GF-D8 (cell line): ENCODE results near the gene NCKAP5.
"Not testable (repeated sequence)": the region's sequence is repeated elsewhere in the genome, so short reads cannot be mapped to it uniquely, and the experiment has no call there.

Experiments used
- DNase-seq: peaks from one replicate; lab custom pipeline; 2025; lab: John Stamatoyannopoulos, UW

NCKAP5 gene

DNA sequence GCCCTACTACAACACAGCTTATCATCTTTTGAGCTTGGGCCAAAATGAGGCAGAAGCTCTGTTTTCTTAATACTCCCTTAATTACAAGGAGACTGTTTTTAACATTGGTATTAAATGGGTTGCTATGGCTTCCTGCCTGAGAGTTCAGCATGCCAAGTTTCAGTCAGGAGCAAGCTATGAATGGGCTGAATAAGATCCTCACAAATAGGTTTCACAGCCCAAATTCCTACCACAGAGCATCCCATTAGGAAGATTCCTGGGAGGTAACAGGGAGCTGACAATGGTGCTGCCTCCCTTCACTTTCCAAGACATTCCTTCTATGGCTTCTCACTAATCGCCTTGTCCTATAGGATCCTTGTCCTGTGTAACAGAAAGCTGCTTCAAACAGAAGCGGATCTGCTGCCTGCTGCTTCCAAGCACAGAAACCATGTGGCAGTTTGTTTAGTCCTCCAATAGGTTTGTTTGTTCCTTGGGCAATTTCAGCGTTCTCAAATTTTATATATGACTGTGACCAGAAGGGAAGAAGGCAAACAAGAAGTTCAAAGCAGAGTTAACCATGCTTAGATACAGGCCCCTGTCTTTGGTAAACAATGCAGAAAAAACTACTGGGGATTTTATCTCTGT is 70.9 kb downstream of the NCKAP5 start:
- DNase-seq: no peak

DNA sequence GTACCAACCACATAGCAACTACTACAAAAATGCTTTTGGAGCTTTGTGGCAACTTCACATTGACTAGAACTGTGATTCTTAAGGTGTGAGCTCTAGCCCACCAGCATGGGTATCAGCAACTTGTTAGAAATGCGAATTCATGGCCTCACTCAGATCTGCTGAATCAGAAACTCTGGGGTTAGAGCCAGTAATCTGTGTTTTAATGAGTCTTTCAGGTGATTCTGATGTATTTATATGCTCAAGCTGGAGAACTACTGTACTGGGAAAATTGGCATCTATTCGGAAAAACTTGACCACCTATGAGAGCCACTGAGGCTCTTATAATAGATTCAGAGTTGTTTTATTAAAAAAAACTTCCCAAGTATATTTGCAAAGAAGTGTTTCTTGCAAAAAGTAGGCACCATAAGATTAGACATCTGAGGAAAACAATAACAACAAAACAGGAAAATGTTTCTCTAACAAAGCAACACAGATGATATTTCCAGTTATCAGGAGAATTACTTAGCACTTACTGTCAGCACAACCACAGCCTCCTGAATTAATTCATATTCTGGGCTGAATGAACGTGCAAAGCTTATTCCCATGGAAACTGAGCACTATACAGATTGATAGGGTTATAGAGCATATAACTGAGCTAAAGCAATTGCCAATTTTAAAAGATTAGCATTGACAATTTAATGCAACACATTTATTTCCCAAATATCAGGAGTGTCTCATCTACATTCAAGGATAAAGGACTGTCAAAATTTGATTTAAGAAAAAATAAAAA is 71.6 kb downstream of the NCKAP5 start:
- DNase-seq: no peak

DNA sequence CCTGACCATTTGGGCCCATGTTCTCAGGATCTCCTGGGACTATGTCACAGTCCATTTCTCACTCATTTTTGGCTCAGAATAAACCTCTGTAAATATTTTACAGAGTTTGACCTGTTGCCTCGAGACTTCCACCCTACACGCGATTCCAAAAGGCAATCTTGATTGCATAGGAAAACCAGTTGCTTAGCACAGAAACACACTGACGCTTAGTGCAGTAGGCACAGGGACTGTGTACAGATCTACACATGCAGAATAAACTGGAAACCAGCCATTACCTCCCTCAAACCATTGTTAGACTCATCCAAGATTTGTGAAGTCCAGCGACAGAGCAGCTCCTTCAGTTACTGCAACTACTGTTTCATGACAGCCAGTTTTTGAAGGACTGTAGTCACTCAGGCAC is 73.0 kb downstream of the NCKAP5 start:
- no peak for DNase-seq

DNA sequence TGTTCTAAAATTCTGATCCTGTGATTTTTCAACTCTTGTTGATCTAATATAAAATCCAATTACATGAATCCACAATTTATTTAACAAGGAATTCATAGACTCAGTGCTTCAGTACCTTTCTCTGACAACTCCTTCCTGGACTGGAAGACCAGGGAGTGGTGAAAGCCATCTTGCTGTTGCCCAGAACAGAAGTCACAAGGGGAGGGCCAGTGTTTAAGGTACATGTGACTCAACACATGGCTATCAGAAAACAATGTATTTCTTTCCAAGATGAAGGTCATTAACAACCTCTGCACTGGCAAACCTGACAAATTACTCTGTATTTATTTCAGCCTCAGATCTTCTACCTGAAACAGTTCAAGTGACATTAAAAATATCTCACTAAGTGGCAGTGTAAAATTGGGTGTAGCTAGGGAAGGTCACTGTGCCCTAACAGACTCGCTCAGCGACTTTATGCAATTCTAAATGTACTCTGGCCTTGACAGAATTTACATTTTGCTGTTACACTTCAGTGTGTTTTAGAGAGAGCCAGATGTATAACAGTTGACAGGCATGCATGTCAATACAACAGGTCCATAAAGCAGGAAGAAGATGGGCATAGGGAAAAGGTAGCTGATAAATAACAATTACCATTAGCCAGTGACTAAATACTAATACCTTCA is 75.4 kb downstream of the NCKAP5 start:
- no peak for DNase-seq

DNA sequence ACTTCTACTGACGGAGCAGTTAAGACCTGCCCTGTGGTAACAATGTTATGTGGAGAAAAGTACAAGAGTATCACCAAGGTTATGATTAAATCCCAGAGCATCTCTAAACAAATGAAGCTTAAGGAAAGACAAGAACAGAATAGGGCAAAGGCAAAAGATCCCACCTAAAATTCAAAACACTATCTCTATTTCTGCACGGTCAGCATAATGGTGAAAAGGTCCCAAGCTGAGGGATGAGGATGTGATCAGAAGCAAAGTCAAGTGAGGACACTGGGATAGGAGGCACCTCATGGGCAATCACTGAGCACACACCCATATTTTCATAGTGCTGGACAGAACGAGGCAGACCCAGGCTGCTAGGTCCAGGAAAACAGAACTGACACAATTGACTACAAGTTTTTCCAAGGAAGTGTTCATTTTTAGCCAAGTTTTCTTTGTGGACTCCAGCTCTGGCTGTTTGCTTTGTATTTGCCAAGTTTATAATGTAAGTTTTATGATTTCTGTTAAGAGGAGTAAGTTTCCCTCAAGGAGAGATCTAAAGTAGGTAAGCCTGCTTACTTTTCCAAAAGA is 77.8 kb downstream of the NCKAP5 start:
- no peak for DNase-seq

DNA sequence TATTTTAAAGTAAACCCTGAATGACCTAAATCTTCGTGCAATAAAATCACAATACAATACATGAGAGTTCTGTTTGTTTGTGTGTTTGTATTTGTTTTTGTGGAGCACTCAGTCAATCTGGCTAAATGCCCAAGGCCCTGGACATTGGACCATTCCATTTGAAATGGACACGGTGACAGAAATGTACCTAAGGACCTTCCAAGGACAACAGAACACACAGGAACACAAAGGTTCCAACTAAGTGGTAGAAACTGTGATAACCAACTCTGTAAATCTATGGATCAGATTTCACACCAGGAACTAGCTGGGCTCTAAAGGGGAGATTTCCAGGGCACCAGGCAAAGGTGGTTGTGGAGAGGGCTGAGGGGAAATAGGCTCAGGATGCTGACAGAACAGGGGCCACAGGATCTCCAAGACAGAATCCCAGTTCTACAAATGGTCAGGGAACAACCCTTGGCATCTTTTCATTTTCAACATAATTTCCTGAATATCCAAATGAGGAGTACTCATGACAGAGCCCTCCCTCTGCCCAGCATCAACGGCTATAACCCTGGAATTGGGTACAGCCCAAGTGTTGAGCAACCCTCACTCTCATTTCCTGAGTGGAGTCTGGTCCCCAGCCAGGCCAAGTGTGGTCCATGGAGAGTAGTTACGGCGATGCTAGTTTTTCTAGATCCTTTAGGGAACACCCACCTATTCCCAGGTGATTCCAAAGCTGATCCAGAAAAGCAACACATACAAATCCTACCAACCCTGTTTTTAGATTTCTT is 78.4 kb downstream of the NCKAP5 start:
- no peak for DNase-seq

DNA sequence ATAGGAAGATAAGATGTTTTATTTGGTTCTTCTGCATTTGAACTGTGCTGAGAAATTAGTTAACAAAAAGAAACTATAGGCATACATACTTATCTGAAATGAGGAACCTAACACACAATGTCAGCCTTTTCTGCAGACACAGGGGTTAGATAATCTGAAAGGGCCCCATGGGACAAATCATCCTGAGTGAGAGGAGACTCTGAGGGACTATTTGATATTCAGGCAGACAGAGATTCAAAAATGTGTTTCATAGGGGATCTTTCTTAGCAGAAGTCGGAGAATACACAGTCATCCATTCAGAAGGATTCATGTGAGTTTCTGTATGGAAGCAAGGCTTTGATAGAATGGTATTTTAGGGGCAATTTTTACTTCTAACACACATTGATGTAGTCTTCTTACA is 79.1 kb downstream of the NCKAP5 start:
- DNase-seq: no peak

DNA sequence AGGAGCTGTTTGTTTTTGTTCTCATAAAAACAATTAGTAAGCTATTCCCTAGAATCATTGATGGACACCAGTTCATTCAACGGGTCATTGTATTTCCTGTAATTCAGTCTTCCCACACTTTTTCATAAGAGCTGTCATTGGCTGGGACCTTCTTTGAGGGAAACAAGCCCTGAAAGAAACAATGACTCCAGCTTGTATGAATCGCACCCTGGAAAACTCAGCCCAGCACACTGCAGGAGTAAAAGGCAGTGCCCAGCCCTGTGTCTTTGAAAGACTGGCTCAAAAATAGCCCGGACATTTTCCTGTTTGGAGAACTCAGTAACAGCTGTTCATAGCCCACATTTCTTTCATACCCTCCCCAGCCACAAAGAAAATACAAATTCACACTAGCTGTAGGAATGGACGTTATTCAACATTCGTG is 81.5 kb downstream of the NCKAP5 start:
- no peak for DNase-seq

DNA sequence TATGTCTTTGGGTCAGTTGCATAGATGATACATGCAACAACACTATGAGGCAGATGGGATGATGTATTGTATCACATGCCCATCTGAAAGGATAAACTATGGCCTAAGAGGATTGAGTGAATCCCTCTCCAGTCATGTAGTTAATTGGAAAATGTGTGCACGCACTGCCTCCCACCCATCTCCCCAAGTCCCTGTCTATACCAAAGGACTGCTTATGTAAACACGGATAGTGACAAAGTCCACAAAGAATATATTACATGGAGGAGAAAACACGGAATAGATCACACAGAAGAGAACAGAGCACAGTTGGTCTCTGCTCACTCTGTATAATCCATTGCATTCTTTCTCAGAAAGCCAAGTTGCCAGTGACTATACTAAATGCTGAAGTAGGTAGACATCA is 82.4 kb downstream of the NCKAP5 start:
- no peak for DNase-seq

DNA sequence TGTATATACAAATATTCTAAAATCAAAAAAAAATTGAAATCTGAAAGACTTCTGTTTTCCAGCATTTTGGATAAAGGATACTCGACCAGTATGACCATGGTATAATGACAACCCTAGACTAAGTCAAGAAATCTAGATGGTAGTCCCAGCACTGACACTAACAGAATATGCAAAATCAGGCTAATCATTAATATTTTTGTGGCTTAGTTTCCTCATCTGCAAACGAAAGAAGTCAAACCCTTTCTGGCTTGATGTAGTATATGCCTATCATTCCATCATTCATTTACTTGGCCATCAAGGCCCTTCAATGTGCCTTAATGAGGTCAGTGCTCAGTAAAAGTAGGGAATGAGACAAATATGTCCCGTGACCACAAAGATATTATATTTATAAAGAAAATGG is 83.5 kb downstream of the NCKAP5 start:
- no peak for DNase-seq

DNA sequence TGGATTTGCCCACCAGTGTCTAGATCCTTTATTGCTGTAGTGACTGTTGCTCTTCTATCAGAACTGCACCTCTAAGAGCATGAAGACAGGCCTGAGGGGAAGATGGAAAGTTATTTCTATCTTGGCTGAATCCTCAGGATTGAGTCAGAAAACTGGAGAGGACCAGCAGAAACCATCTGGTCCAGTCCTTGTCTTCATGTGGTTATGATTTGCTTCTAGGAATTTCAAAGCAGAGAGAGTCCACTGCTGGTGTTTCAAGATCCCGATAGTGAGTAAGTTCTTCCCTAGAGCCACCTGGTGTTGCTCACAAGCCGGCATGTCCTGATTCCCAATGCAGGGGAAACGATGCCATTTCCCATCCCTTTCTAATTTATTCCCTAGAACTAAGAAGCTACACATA is 84.2 kb downstream of the NCKAP5 start:
- DNase-seq: no peak

DNA sequence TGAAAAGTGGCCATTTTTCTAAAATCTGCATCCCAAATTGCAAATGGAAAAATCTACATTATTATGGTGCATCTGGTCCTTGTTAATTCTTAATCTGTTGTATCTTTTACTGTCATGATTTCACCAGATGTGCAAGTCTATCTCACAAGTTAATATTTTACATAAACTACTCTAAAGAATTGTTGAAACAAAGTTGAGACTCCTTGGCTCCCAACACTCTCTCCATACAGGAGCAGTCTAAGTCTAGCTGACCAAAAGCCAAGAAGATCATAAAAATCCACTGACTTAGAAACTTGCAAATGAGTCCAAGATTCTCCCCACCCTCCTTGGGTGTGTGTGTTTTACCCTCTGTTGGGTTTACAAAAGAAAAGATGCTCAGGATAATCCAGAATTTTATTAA is 85.1 kb downstream of the NCKAP5 start:
- no peak for DNase-seq

DNA sequence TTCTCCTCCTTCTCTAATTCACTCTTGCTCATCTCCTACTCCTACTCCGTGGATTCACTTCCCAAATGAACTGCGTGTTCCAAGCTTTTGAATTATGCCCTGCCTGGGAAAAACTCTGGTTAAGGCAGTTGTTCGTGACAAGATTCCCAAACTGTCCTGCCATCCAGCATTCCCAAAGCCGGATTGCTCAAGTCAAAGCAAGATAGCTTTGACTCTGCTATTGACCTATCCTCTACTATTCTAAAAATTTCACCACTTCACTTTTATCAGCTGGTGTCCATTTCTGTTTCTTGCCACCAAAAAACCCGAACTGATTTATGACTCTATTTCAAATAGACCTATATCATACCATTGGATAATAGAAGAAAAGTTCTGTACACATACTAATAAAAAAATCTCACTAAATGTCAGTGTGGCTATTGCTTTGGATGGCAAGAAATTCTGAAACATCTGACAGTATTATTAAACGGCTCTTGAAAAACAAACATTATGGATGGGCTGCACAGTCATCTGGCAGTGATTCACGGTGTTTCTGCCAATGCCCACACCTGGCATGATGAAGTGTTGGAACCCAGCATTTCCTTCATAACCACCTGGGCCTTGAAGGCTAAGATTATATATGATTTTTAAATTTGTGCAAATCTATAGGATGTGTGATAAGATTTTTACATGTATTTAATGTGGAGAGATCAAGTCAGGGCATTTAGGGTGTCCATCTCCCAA is 87.4 kb downstream of the NCKAP5 start:
- DNase-seq: no peak

DNA sequence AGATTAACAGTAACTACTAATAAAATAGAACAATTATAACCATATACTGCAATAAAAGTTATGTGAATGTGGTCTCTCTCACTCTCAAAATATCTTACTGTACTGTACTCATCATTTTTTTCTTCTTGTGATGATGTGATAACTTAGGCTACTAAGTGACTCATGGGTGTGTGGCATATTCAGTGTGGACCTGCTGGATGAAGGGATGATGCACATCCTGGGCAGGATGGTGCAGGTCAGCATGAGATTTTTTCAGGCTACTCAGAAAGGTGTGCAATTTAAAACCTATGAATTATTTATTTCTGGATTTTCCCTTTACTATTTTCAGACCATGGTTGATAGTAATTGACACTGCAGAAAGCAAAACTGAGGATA is 90.7 kb downstream of the NCKAP5 start:
- DNase-seq: no peak

DNA sequence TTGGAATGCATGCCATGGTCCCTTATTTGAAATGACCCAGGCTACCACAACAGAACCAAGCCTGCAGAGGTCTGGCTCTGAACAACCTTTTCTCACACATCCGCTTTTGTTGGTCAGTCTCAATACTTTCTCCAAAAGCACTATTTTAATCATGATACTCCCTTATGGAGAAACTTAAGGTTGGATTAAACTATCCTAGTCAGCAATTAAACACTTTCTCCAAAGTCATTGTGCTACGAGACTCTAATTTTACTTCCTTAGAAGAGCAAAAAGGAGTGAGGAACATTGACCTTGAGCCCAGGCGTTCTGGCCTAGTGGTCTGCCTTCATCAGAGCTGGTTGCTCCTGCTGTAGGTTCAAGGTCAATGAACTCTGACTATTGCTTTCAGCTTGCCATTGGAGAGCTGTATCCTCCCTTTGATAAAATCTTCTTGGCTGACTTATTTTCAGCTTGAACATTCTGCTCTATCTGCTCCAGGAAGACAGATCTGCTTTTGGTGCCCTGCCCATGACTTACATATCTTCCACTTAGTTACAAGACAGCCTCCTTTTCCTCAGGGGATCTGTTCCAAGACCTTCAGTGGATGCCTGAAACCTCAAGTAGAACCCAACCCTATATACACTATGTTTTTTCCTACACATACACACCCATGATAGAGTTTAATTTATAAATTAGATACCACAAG is 91.2 kb downstream of the NCKAP5 start:
- DNase-seq: no peak

DNA sequence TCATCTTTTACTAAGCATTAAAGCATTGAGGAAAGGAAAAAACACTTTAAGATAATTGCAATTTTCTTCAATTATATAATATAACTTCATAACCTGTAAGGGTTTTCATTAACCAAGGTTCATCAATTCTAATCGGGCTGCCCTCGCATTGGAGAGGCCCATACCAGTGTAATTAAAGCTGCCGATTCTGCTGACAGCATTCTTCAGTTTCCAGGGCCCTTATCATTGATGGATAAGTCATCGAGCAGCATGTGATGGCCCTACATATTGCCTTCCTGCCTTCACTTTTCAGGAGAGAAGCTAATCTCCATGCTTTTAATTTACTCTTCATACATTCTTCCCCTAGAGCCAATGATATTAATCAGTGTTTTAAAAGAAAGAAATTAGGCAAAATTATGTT is 92.0 kb downstream of the NCKAP5 start:
- no peak for DNase-seq

DNA sequence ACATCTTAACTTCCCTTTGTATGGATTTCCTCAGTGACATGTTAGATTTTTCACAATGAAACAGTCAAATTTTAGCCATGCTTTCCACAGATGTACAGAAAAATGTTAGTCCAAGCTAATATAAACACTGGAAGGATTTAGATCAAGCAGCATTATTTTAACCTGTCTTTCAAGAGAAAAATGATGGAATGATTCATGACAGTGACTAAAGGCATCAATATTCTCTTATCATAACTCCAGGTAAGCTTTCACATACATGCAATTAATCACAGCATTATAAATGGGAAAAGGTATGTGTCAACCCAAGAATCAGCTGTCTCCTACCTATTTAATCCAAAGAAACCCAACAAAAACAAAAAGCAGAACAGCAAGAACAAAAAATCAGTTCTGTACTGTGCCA is 92.7 kb downstream of the NCKAP5 start:
- no peak for DNase-seq

DNA sequence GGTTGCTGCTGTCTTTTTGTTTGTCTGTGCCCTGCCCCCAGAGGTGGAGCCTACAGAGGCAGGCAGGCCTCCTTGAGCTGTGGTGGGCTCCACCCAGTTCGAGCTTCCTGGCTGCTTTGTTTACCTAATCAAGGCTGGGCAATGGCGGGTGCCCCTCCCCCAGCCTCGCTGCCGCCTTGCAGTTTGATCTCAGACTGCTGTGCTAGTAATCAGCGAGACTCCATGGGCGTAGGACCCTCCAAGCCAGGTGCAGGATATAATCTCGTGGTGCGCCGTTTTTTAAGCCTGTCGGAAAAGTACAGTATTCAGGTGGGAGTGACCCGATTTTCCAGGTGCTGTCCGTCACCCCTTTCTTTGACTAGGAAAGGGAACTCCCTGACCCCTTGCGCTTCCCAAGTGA is 97.8 kb downstream of the NCKAP5 start:
- not testable (repeated sequence) for DNase-seq

DNA sequence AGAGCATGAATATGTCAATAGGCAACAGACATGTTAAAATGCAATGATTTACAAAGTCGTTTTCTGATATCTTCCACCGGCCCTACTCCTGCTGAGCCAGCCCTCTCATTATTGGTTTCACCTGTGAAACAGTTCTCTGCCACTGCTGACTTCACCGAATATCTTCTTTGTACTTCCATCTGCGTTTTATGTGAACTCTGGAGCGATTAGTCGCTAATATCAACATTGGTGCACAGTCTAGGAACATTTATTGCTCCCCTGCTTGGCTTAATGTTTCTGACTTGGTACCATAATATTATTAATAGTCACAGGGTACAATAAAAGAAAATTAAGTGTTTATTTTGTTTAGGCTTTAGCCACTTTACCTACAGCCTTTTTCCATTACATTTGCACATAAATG is 105.5 kb downstream of the NCKAP5 start:
- no peak for DNase-seq

DNA sequence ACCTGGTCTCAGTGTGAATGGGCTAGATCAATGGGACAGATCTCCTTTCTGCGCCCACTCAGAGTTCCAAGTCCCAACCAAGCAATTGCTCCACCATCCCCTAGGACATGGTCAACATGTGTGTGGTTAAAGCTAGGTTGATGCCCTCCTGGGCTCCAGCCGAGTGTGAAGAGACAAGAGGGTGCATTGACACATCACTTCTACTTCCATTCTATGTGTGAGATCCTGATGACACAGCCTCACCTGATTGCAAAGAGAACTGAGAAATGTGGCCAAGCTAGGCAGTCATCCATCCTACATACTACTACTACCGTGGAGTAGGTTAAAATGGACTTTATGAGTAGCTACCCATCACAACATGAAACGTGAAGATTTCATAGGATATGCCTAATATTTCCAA is 106.8 kb downstream of the NCKAP5 start:
- no peak for DNase-seq

DNA sequence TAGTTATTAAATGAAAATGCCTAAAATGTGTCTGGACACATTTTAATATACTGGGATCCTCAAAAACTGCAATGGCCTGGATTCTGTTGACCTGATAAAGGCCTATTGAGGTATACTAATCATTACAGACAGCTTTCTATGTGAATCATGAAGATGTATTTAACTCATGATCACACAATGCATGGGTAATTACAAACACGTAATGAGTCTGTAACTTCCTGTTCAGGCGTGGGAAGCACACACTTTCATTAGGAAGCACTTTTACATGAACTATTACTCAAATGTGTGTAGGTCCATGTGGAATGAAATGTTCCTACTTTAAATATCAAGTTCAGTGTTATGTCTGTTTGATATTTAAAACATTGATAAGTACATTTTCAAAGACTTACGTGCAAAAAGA is 108.7 kb downstream of the NCKAP5 start:
- no peak for DNase-seq
